Stimulated activated CD8-positive, alpha-beta memory T cell treated with anti-CD3 and anti-CD28 coated beads, Interleukin-12 subunit alpha, Interleukin-12 subunit beta, amount 100 ng/mL, for 24 hours (primary cell): ENCODE measurements around the gene PDLIM5.
"Not testable (repeated sequence)": the region's sequence is repeated elsewhere in the genome, so short reads cannot be mapped to it uniquely, and the experiment has no call there.

Experiments
- DNase-seq: peaks from one replicate; pipeline ENCODE4 v3.0.0-alpha.2; 2020; ENCODE audit errors: extremely low read depth

PDLIM5 gene, protein sequence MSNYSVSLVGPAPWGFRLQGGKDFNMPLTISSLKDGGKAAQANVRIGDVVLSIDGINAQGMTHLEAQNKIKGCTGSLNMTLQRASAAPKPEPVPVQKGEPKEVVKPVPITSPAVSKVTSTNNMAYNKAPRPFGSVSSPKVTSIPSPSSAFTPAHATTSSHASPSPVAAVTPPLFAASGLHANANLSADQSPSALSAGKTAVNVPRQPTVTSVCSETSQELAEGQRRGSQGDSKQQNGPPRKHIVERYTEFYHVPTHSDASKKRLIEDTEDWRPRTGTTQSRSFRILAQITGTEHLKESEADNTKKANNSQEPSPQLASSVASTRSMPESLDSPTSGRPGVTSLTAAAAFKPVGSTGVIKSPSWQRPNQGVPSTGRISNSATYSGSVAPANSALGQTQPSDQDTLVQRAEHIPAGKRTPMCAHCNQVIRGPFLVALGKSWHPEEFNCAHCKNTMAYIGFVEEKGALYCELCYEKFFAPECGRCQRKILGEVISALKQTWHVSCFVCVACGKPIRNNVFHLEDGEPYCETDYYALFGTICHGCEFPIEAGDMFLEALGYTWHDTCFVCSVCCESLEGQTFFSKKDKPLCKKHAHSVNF

GRCh38 chr4:94451695-94452475 lies at the start of gene PDLIM5:
Gene PDLIM5, plus strand, starts transcription at chr4:94451942. Its CDS starts 3,347 bp downstream, at chr4:94455289.
- peak; percentile 75 for DNase-seq

DNA sequence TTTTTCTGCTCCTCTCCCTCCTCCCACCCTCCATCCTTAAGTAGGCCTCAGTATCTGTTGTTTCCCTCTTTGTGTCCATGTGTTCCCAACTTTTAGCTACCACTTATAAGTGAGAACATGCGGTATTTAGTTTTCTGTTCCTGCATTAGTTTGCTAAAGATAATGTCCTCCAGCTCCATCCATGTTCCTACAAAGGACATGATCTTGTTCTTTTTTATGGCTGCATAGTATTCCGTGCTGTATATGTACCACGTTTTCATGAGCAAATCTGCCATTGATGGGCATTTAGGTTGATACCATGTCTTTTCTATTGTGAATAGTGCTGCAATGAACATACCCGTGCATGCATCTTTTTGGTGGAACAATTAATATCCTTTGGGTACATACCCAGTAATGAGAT lies 49.3 kb upstream of the PDLIM5 start:
- DNase-seq: not testable (repeated sequence)

DNA sequence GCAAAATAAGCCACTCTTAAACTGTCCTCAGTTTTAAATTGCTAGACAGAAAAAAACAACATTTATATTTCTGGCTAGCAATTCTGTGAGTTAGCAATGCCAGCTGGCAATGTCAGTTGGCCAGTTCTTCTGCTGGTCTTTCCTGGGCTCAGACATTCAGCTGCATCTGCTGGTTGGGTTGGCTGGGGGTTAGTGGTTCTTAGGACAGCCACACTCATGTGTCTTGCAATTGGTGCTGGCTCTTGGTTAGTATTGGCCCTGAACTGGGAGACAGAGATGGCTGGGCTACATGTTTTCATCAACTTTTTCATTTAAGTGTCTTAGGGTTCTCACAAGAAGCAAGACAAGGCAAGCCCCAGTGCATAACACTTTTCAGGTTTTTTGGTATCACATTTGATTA lies 48.0 kb upstream of the PDLIM5 start:
- no peak for DNase-seq

- DNase-seq: peak; percentile 16
Observed at GRCh38 chr4:94406668-94407437, 44.9 kb upstream of the PDLIM5 start.

GRCh38 chr4:94407846-94408245 lies 43.9 kb upstream of the PDLIM5 start:
- no peak for DNase-seq

GRCh38 chr4:94408549-94409374 lies 43.0 kb upstream of the PDLIM5 start:
- no peak for DNase-seq

GRCh38 chr4:94409375-94409679 lies 42.4 kb upstream of the PDLIM5 start:
- no peak for DNase-seq

GRCh38 chr4:94409962-94410361 lies 41.8 kb upstream of the PDLIM5 start:
- no peak for DNase-seq

GRCh38 chr4:94410678-94411206 lies 41.0 kb upstream of the PDLIM5 start:
- no peak for DNase-seq

GRCh38 chr4:94411296-94411695 lies 40.4 kb upstream of the PDLIM5 start:
- DNase-seq: no peak

DNA sequence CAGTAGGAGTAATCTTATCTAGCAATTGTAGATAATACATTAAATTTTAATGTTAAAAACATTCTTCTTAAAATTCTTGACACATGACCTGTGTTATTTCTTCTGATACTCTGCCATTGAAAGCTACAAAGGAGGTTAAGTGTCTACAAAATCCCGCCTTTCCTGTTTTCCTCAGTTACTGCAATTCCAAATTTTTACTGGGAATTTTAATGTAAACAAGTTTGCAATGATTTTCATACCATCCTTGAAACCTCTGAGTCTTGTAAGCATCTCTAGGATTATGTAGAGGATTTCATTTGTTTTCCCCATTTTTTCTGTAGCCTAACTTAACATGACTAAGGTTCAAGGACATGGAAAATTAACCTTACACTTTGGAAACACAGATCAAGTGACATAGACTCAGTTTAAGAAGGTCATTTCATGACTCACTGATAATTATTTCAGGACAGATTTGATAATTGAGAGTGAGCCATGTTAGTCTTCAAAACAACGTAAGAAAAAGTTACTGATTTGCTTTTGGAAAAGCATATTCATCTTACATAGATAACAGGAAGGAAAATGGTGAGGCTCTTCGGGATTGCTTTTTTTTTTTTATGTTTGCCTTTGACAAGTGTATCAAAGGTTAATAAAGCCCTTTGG lies 39.6 kb upstream of the PDLIM5 start:
- no peak for DNase-seq

DNA sequence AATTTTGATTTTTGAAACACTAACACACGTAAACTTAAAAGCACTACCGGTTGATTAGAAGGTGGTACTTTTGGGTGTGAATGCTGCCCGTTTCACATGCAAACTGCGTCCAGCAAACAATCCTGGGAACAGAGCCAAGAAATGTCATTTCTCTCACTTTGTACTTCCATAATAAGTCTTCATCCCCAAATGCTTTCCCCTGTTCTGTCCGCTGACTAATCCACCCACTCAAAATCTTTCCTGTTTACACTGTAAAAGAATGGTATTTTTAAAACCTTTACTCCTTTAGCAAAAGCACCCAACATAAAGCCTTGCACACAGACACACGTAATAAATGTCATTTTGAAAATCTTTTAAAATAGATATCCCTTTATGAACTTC lies 39.1 kb upstream of the PDLIM5 start:
- no peak for DNase-seq

- no peak for DNase-seq
Observed at GRCh38 chr4:94413085-94413840, 38.5 kb upstream of the PDLIM5 start.

DNA sequence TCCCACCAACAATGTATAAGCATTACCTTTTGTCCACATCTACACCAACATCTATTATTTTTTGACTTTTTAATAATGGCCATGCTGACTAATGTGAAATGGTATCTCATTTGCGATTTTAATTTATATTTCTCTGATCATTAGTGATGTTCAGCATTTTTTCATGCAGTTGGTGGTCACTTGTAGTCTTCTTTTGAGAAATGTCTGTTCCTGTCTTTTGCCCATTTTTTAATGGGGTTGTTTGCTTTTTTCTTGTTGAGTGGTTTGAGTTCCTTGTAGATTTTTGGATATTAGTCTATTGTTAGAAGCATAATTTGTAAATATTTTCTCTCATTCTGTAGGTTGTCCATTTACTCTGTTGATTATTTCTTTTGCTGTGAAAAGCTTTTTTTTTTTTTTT lies 36.8 kb upstream of the PDLIM5 start:
- no peak for DNase-seq

- no peak for DNase-seq
Observed at GRCh38 chr4:94415448-94415847, 36.3 kb upstream of the PDLIM5 start.

GRCh38 chr4:94416335-94416734 lies 35.4 kb upstream of the PDLIM5 start:
- no peak for DNase-seq

- DNase-seq: no peak
Observed at GRCh38 chr4:94416981-94417380, 34.8 kb upstream of the PDLIM5 start.

GRCh38 chr4:94419549-94419948 lies 32.2 kb upstream of the PDLIM5 start:
- no peak for DNase-seq

GRCh38 chr4:94419956-94420355 lies 31.8 kb upstream of the PDLIM5 start:
- DNase-seq: no peak

DNA sequence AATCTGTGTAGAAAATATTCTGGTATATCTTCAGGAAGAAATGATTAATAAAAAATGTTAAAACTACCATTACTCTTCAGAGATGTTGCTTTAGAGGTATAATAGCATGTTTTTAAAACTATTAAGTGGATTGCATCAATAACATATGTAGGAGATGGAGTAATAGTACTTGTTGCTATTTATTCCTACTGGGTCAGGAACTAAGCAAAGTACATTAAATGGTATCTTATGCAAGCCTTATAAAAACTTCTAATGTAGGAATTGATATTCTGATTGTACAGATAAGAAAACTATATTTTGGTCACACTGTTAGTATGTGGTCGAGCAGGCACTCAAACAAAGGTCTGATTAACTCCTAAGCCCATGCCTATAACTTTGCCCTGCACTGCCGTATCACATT lies 31.4 kb upstream of the PDLIM5 start:
- DNase-seq: no peak
